Fibroblast of lung (primary cell): ENCODE measurements around the gene BEND4. TPM values are rescaled to one million over a fixed set of nuclear protein-coding genes. Genes with fewer than 3 reads are reported as not detected.

Experiments
- DNase-seq, 2 donors: peaks; one replicate each; pipeline versions ENCODE4 v3.0.0 to v3.0.0-alpha.2; 2010; ENCODE audit warnings: low read depth in 2 of 2
- H2AFZ ChIP-seq: 2 replicates; pipeline ENCODE4 v1.5.1; 2012; ENCODE audit warnings: low read length, control low read depth, inconsistent platforms
- H3K27ac ChIP-seq: 2 replicates; pipeline ENCODE4 v1.5.1; 2011; ENCODE audit warnings: low read length, control low read depth; ENCODE audit not compliant: insufficient read depth
- H3K27me3 ChIP-seq: 2 replicates; pipeline ENCODE4 v1.5.1; 2011; ENCODE audit warnings: mild to moderate bottlenecking, low read length; ENCODE audit not compliant: control insufficient read depth, insufficient read depth
- H3K36me3 ChIP-seq: 2 replicates; pipeline ENCODE4 v1.5.1; 2011; ENCODE audit warnings: low read length; ENCODE audit not compliant: control insufficient read depth, insufficient read depth
- H3K4me1 ChIP-seq: 2 replicates; pipeline ENCODE4 v1.5.1; 2011; ENCODE audit warnings: low read length; ENCODE audit not compliant: control insufficient read depth, insufficient read depth; ENCODE audit errors: extremely low read depth
- H3K4me2 ChIP-seq: 2 replicates; pipeline ENCODE4 v1.5.1; 2011; ENCODE audit warnings: low read length, control low read depth; ENCODE audit not compliant: insufficient read depth; ENCODE audit errors: extremely low read depth
- H3K4me3 ChIP-seq, 4 experiments: fragments of 200-600 bp in 1 of 4; sonication (generic) in 1 of 4; replicated peaks in 1 of 4; 2 replicates each; pipeline ENCODE4 v1.5.1; 2011 to 2016; ENCODE audit warnings: low read length in 4 of 4, low read depth in 3 of 4, mild to moderate bottlenecking in 3 of 4, control low read depth in 2 of 4, inconsistent platforms in 1 of 4, mixed read lengths in 1 of 4; ENCODE audit not compliant: insufficient read depth in 1 of 4; ENCODE audit errors: control extremely low read depth in 1 of 4
- H3K79me2 ChIP-seq: 2 replicates; pipeline ENCODE4 v1.5.1; 2012; ENCODE audit warnings: mild to moderate bottlenecking, low read length, inconsistent platforms; ENCODE audit not compliant: control insufficient read depth, insufficient read depth
- H3K9ac ChIP-seq: 2 replicates; pipeline ENCODE4 v1.5.1; 2011; ENCODE audit warnings: mild to moderate bottlenecking, low read length, control low read depth; ENCODE audit not compliant: insufficient read depth
- H3K9me3 ChIP-seq: 2 replicates; pipeline ENCODE4 v1.5.1; 2012; ENCODE audit warnings: low read depth, low read length; ENCODE audit not compliant: control insufficient read depth, insufficient read depth
- H4K20me1 ChIP-seq: 2 replicates; pipeline ENCODE4 v1.5.1; 2011; ENCODE audit warnings: low read length; ENCODE audit not compliant: control insufficient read depth, insufficient read depth; ENCODE audit errors: extremely low read depth
- CTCF ChIP-seq, 2 donors: IDR thresholded peaks in 1 of 2; conservative IDR thresholded peaks in 1 of 2; 1 replicate in 1 of 2; 2 replicates in 1 of 2; pipeline ENCODE4 v1.5.1; 2011 to 2012; ENCODE audit warnings: low read length in 2 of 2, control low read depth in 1 of 2, inconsistent platforms in 1 of 2, low read depth in 1 of 2, mild to moderate bottlenecking in 1 of 2
- EZH2 ChIP-seq: IDR thresholded peaks from 2 replicates; pipeline ENCODE4 v1.5.1; 2012; ENCODE audit warnings: low read length, control low read depth, mild to moderate bottlenecking; ENCODE audit errors: missing control alignments
- polyA plus RNA-seq, 2 donors: library from polyadenylated mRNA; depleted of rRNA in 1 of 2; stranded (reverse) in 1 of 2; unstranded in 1 of 2; fragments of >200 nt; gene quantifications; 2 replicates each; pipeline ENCODE4 v1.2.1, GENCODE V29; 2011 to 2012; ENCODE audit warnings: missing spikeins in 1 of 2
- total RNA-seq: library from RNA; depleted of rRNA; stranded (reverse); fragments of >200 nt; gene quantifications from 2 replicates; pipeline ENCODE4 v1.2.1, GENCODE V29; 2014

Gene BEND4
- total and polyA plus RNA-seq, 2 donors (not counting 1 experiment from before 2014, with no cell fraction given), result under 0.01 to 0.02 TPM

- Histone ChIP-seq H3K79me2 (no peaks in the 10 kb centered on the region), H3K4me3 (no peak overlapping the region), H3K27me3 (no peaks in the 10 kb centered on the region), H3K27ac (no peak overlapping the region), H3K9me3 (no peaks in the 10 kb centered on the region), H4K20me1 (no peaks in the 10 kb centered on the region), H3K36me3 (no peaks in the 10 kb centered on the region), H3K4me1 (no peaks in the 10 kb centered on the region), H3K9ac (no peak overlapping the region), H2AFZ (no peak overlapping the region), H3K4me2 (no peak overlapping the region)
- no peak for TF ChIP-seq CTCF (conservative IDR thresholded peaks at IDR 0.05 in 1 of 2, IDR thresholded peaks at IDR 0.05 in 1 of 2; ENCODE audit: low read depth in 1 of 2, low read length in 2 of 2)
- TF ChIP-seq EZH2, result no peak
- DNase-seq, result no peak
Observed at GRCh38 chr4:42136371-42136770, 16.1 kb downstream of the BEND4 start.

DNA sequence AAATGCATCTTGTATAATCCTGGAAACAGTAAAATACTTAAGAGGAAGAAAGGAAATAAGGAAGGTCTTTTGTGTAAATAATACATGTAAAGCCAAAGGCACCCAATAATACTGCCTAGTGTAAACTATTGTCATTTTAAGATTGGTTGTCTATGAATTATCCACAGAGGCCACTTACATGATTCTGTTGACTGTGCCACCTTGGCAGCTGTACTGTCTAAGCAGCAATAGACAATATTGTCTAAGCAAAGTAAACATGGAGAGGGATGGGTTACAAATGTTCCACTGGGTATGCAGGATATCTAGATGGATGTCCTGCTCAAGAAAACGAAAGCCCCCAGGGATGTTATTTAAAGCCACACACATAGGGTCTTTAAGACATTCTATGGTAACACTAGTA lies 19.4 kb downstream of the BEND4 start:
- H3K4me2 ChIP-seq, result no peak overlapping the region
- no peak overlapping the region for H3K27ac ChIP-seq
- H4K20me1 ChIP-seq, result no peaks in the 10 kb centered on the region
- no peaks in the 10 kb centered on the region for H3K9me3 ChIP-seq
- no peaks in the 10 kb centered on the region for H3K36me3 ChIP-seq
- DNase-seq, result no peak
- H3K4me3 ChIP-seq, result no peak overlapping the region
- no peak overlapping the region for H2AFZ ChIP-seq
- no peaks in the 10 kb centered on the region for H3K4me1 ChIP-seq
- TF ChIP-seq CTCF (conservative IDR thresholded peaks at IDR 0.05 in 1 of 2, IDR thresholded peaks at IDR 0.05 in 1 of 2; ENCODE audit: low read depth in 1 of 2, low read length in 2 of 2) (no peak), EZH2 (no peak)
- no peaks in the 10 kb centered on the region for H3K27me3 ChIP-seq
- no peak overlapping the region for H3K9ac ChIP-seq
- no peaks in the 10 kb centered on the region for H3K79me2 ChIP-seq

DNA sequence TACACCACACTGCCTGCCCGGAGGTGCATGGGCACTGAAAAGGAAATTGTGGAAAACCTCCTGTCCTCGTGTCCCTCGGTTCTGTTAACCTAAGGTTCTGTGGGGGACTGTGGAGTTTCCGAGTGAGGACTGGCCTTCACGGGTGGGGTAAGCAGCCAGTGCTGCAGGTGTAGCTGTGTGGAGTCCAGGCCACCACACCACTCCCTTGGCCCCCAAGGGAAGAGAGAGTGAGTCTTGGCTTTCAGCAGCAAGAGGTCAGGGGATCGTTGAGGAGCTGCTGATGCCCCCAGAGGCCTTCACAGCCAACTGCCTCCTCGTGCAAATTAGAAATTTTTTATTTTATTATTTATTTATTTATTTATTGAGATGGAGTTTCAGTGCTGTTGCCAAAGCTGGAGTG lies 20.4 kb downstream of the BEND4 start:
- Histone ChIP-seq H3K27me3 (no peaks in the 10 kb centered on the region), H3K36me3 (no peaks in the 10 kb centered on the region), H3K9me3 (no peaks in the 10 kb centered on the region), H4K20me1 (no peaks in the 10 kb centered on the region), H3K9ac (no peak overlapping the region), H3K4me2 (no peak overlapping the region), H2AFZ (no peak overlapping the region), H3K27ac (no peak overlapping the region), H3K79me2 (no peaks in the 10 kb centered on the region), H3K4me1 (no peaks in the 10 kb centered on the region), H3K4me3 (no peak overlapping the region)
- TF ChIP-seq CTCF (conservative IDR thresholded peaks at IDR 0.05 in 1 of 2, IDR thresholded peaks at IDR 0.05 in 1 of 2; ENCODE audit: low read depth in 1 of 2, low read length in 2 of 2) (no peak), EZH2 (no peak)
- no peak for DNase-seq
